DMS53 (cell line): Measurements from ENCODE around the gene KCNMB2.
A peak's percentile ranks its signal among the peaks of the same experiment; 100 is the strongest.

Experiments
- DNase-seq: peaks from one replicate; lab custom pipeline; 2025; lab: John Stamatoyannopoulos, UW

The KCNMB2 gene

GRCh38 chr3:178655488-178655887 lies 119.3 kb downstream of the KCNMB2 start:
- no peak for DNase-seq

- DNase-seq, result no peak
These were observed 122.6 kb downstream of the KCNMB2 start for GRCh38 chr3:178658694-178659325.

- DNase-seq, result no peak
These were observed 127.1 kb downstream of the KCNMB2 start for GRCh38 chr3:178663201-178663934.

GRCh38 chr3:178665747-178666146 lies 129.5 kb downstream of the KCNMB2 start:
- no peak for DNase-seq

- DNase-seq, result no peak
These were observed 132.9 kb downstream of the KCNMB2 start for GRCh38 chr3:178669022-178669601.

- DNase-seq, result no peak
These were observed 133.5 kb downstream of the KCNMB2 start for GRCh38 chr3:178669758-178670157.

GRCh38 chr3:178671377-178671776 lies 135.1 kb downstream of the KCNMB2 start:
- DNase-seq, result no peak

GRCh38 chr3:178671791-178672190 lies 135.6 kb downstream of the KCNMB2 start:
- peak; percentile 18 for DNase-seq

- DNase-seq, result no peak
These were observed 136.0 kb downstream of the KCNMB2 start for GRCh38 chr3:178672275-178672674.

- no peak for DNase-seq
These were observed 137.3 kb downstream of the KCNMB2 start for GRCh38 chr3:178673529-178673928.

- no peak for DNase-seq
These were observed 139.8 kb downstream of the KCNMB2 start for GRCh38 chr3:178676077-178676476.

- no peak for DNase-seq
These were observed 140.9 kb downstream of the KCNMB2 start for GRCh38 chr3:178676942-178677790.

GRCh38 chr3:178677961-178678360 lies 141.7 kb downstream of the KCNMB2 start:
- DNase-seq, result no peak

- DNase-seq, result no peak
These were observed 143.8 kb downstream of the KCNMB2 start for GRCh38 chr3:178680037-178680436.

GRCh38 chr3:178680489-178680888 lies 144.3 kb downstream of the KCNMB2 start:
- DNase-seq, result no peak

- no peak for DNase-seq
These were observed 148.8 kb downstream of the KCNMB2 start for GRCh38 chr3:178684881-178685590.

- no peak for DNase-seq
These were observed 149.3 kb downstream of the KCNMB2 start for GRCh38 chr3:178685591-178685906.

- no peak for DNase-seq
These were observed 150.6 kb downstream of the KCNMB2 start for GRCh38 chr3:178686826-178687225.

- DNase-seq, result no peak
These were observed 154.3 kb downstream of the KCNMB2 start for GRCh38 chr3:178690571-178690970.

GRCh38 chr3:178699364-178699763 lies 163.1 kb downstream of the KCNMB2 start:
- DNase-seq, result no peak

GRCh38 chr3:178699810-178700209 lies 163.6 kb downstream of the KCNMB2 start:
- DNase-seq, result no peak
